ENCODE measurements around the gene TNFRSF4. TPM values are rescaled to one million over a fixed set of nuclear protein-coding genes. Genes with fewer than 3 reads are reported as not detected.
A peak's percentile ranks its signal among the peaks of the same experiment; 100 is the strongest.

The TNFRSF4 gene
- total RNA-seq, 1 donor from 2014 or later: 4.2 TPM

GRCh38 chr1:1233567-1233892 is 19.6 kb upstream of the TNFRSF4 start:
- no peak for DNase-seq (ENCODE audit: low read depth in 2 of 2)

- no peak for DNase-seq (ENCODE audit: low read depth in 2 of 2)
Observed at GRCh38 chr1:1232796-1233566, 19.0 kb upstream of the TNFRSF4 start.

- DNase-seq (ENCODE audit: low read depth in 2 of 2): no peak
Observed at GRCh38 chr1:1232208-1232795, 18.3 kb upstream of the TNFRSF4 start, which contains the start of gene B3GALT6. B3GALT6 (plus strand) TSS chr1:1232237; CDS start chr1:1232279, 42 bp downstream.

- DNase-seq (ENCODE audit: low read depth in 2 of 2): peak; percentile 98
Observed at GRCh38 chr1:1231400-1232207, 17.7 kb upstream of the TNFRSF4 start, which contains the start of gene SDF4. SDF4 (minus strand) TSS chr1:1232001; CDS start chr1:1228772, 3,229 bp downstream.

- peak; percentile 76 to 78 for DNase-seq (ENCODE audit: low read depth in 2 of 2)
Observed at GRCh38 chr1:1230656-1231399, 16.9 kb upstream of the TNFRSF4 start.

GRCh38 chr1:1229770-1230169 is 15.8 kb upstream of the TNFRSF4 start:
- no peak for DNase-seq (ENCODE audit: low read depth in 2 of 2)

GRCh38 chr1:1228596-1229321 is 14.8 kb upstream of the TNFRSF4 start:
- no peak for DNase-seq (ENCODE audit: low read depth in 2 of 2)

GRCh38 chr1:1228187-1228586 is 14.2 kb upstream of the TNFRSF4 start:
- no peak for DNase-seq (ENCODE audit: low read depth in 2 of 2)

GRCh38 chr1:1227386-1227785 is 13.4 kb upstream of the TNFRSF4 start:
- no peak for DNase-seq (ENCODE audit: low read depth in 2 of 2)

GRCh38 chr1:1226566-1227362 is 12.8 kb upstream of the TNFRSF4 start:
- DNase-seq (ENCODE audit: low read depth in 2 of 2): no peak

GRCh38 chr1:1225913-1226312 is 12.0 kb upstream of the TNFRSF4 start:
- DNase-seq (ENCODE audit: low read depth in 2 of 2): no peak

- DNase-seq (ENCODE audit: low read depth in 2 of 2): no peak
Observed at GRCh38 chr1:1225238-1225845, 11.4 kb upstream of the TNFRSF4 start.

- no peak for DNase-seq (ENCODE audit: low read depth in 2 of 2)
Observed at GRCh38 chr1:1223891-1224290, 9.9 kb upstream of the TNFRSF4 start.

- no peak for DNase-seq (ENCODE audit: low read depth in 2 of 2)
Observed at GRCh38 chr1:1223321-1223720, 9.4 kb upstream of the TNFRSF4 start.

- no peak for DNase-seq (ENCODE audit: low read depth in 2 of 2)
Observed at GRCh38 chr1:1222575-1223225, 8.7 kb upstream of the TNFRSF4 start.

GRCh38 chr1:1221887-1222574 is 8.1 kb upstream of the TNFRSF4 start:
- DNase-seq (ENCODE audit: low read depth in 2 of 2): no peak

GRCh38 chr1:1220197-1220596 is 6.2 kb upstream of the TNFRSF4 start:
- DNase-seq (ENCODE audit: low read depth in 2 of 2): no peak

- no peak for DNase-seq (ENCODE audit: low read depth in 2 of 2)
Observed at GRCh38 chr1:1219341-1219740, 5.4 kb upstream of the TNFRSF4 start.

Measured in lung microvascular endothelial cell (primary cell).